Gastrocnemius medialis (tissue), 4 donors: ENCODE results near the gene PACS1. TPM values are rescaled to one million over a fixed set of nuclear protein-coding genes. Genes with fewer than 3 reads are reported as not detected.

ENCODE experiments used
- ATAC-seq, 2 donors: fragments of 150-250 bp; one replicate each; pipeline ENCODE4 v1.9.1; 2016
- DNase-seq, 2 donors: peaks; one replicate each; pipeline ENCODE4 v3.0.0-alpha.2; 2019
- H3K27ac ChIP-seq, 4 donors: fragments of 200-600 bp; sonication (generic); 1 replicate in 1 of 4; 2 replicates in 3 of 4; pipeline ENCODE4 v1.5.1; 2016 to 2018; ENCODE audit warnings: mild to moderate bottlenecking in 2 of 4, moderate library complexity in 1 of 4
- H3K27me3 ChIP-seq, 3 donors: fragments of 200-600 bp; sonication (generic) in 2 of 3; 1 replicate in 1 of 3; 2 replicates in 2 of 3; pipeline versions ENCODE4 v1.5.1 to v1.6.0; 2016 to 2019; ENCODE audit warnings: mild to moderate bottlenecking in 1 of 3, moderate library complexity in 1 of 3
- H3K36me3 ChIP-seq, 2 donors: fragments of 200-600 bp; sonication (generic) in 1 of 2; one replicate each; pipeline ENCODE4 v1.5.1; 2017 to 2018
- H3K4me1 ChIP-seq, 2 donors: fragments of 200-600 bp; sonication (generic) in 1 of 2; one replicate each; pipeline ENCODE4 v1.5.1; 2016 to 2017; ENCODE audit warnings: mild to moderate bottlenecking in 2 of 2
- H3K4me3 ChIP-seq, 4 donors: fragments of 200-600 bp; sonication (generic) in 3 of 4; 1 replicate in 1 of 4; 2 replicates in 3 of 4; pipeline ENCODE4 v1.5.1; 2016 to 2019; ENCODE audit warnings: mild to moderate bottlenecking in 2 of 4
- H3K9me3 ChIP-seq, 3 donors: fragments of 200-600 bp; sonication (generic) in 2 of 3; 1 replicate in 1 of 3; 2 replicates in 2 of 3; pipeline ENCODE4 v1.5.1; 2016 to 2019
- POLR2A ChIP-seq, 2 donors: fragments of 450-650 bp; IDR thresholded peaks; one replicate each; pipeline ENCODE4 v1.6.1; 2017; ENCODE audit warnings: antibody characterized with exemption in 2 of 2, mild to moderate bottlenecking in 2 of 2, moderate library complexity in 2 of 2
- in situ Hi-C, 4 donors: fragments of 200-750 bp; cut with MboI; loops; one replicate each; pipeline versions ENCODE4 v1.15.0 to v1.8.0; 2017; ENCODE audit warnings: low sequenced_read_pairs in 4 of 4
- intact Hi-C: fragments of 100-400 bp; cut with DNase I; formaldehyde crosslinking; loops from one replicate; pipeline ENCODE4 v1.15.1; 2023; ENCODE audit warnings: low total_unique reads
- total RNA-seq, 4 donors: library from RNA; depleted of rRNA; stranded (reverse); fragments of >200 nt; gene quantifications; one replicate each; pipeline versions ENCODE4 v1.1.0 to v1.2.3, GENCODE V29; 2016
- TF ChIP-seq, protein P1 (sequence below), 5 experiments: fragments of 450-650 bp in 3 of 5; fragments of 200-600 bp in 2 of 5; sonication (generic) in 2 of 5; IDR thresholded peaks in 4 of 5; conservative IDR thresholded peaks in 1 of 5; 1 replicate in 4 of 5; 2 replicates in 1 of 5; pipeline ENCODE4 v1.5.1; 2016 to 2019; ENCODE audit warnings: antibody characterized with exemption in 5 of 5, mild to moderate bottlenecking in 3 of 5, moderate library complexity in 3 of 5

Gene PACS1
- total RNA-seq, 4 donors from 2014 or later: 6.6 to 20.4 (median 16.9) TPM

DNA sequence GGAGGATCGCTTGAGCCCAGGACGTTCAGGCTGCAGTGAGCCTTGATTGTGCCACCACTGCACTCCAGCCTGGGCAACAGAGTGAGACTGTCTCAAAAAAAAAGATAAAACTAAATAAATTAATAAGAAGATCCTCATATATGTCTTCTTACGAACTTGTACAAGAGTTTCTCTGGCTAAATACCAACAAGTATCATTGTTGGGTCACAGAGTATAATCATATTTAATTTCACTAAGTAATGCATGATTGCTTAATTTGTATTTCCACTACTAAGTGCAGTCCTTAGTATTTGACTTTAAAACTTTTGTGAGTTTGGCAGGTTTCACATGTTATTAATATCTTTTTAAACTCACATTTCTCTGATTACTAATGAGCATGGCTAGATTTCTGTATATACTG lies 60.9 kb downstream of the PACS1 start:
- in situ Hi-C loops: no loop called here
- Histone ChIP-seq H3K4me1 (peaks cover 21 to 22% of the 10 kb centered on the region in 2 donors), H3K36me3 (no peaks in the 10 kb centered on the region), H3K27me3 (no peaks in the 10 kb centered on the region), H3K27ac (no peak overlapping the region), H3K4me3 (no peak overlapping the region), H3K9me3 (no peaks in the 10 kb centered on the region)
- intact Hi-C loops: no loop called here
- DNase-seq: no peak
- TF ChIP-seq, protein P1, sequence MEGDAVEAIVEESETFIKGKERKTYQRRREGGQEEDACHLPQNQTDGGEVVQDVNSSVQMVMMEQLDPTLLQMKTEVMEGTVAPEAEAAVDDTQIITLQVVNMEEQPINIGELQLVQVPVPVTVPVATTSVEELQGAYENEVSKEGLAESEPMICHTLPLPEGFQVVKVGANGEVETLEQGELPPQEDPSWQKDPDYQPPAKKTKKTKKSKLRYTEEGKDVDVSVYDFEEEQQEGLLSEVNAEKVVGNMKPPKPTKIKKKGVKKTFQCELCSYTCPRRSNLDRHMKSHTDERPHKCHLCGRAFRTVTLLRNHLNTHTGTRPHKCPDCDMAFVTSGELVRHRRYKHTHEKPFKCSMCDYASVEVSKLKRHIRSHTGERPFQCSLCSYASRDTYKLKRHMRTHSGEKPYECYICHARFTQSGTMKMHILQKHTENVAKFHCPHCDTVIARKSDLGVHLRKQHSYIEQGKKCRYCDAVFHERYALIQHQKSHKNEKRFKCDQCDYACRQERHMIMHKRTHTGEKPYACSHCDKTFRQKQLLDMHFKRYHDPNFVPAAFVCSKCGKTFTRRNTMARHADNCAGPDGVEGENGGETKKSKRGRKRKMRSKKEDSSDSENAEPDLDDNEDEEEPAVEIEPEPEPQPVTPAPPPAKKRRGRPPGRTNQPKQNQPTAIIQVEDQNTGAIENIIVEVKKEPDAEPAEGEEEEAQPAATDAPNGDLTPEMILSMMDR (IDR thresholded peaks at IDR 0.05 in 4 of 5, conservative IDR thresholded peaks at IDR 0.05 in 1 of 5): no peak
- no peak for TF ChIP-seq POLR2A (IDR thresholded peaks at IDR 0.05)
- ATAC-seq: no peak

DNA sequence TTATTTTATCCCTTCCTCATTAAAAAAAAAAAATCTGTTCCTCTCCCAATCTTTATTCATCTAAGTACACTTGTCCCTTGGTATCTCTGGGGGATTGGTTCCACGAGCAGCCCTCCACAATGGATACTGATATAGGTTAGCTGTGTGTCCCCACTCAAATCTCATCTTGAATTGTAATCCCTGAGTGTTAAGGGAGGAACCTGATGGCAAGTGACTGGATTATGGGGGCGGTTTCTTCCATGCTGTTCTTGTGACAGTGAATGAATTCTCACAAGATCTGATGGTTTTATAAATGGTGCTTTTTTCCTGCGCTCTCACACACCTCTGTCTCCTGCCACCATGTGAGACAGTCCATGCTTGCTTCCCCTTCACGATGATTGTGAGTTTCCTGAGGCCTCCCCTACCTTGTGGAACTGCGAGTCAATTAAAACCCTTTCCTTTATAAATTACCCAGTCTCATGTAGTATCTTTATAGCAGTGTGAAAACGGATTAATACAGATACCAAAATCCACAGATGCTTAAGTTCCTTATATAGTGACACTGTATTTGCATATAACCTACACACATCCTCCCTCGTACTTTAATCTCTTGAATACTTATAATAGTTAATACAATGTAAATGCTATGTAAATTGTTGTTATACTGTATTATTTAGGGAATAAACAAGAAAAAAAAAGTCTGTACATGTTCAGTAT lies 62.0 kb downstream of the PACS1 start:
- H3K27ac ChIP-seq: no peak overlapping the region
- TF ChIP-seq, protein P1 (IDR thresholded peaks at IDR 0.05 in 4 of 5, conservative IDR thresholded peaks at IDR 0.05 in 1 of 5): no peak
- TF ChIP-seq POLR2A (IDR thresholded peaks at IDR 0.05): no peak

DNA sequence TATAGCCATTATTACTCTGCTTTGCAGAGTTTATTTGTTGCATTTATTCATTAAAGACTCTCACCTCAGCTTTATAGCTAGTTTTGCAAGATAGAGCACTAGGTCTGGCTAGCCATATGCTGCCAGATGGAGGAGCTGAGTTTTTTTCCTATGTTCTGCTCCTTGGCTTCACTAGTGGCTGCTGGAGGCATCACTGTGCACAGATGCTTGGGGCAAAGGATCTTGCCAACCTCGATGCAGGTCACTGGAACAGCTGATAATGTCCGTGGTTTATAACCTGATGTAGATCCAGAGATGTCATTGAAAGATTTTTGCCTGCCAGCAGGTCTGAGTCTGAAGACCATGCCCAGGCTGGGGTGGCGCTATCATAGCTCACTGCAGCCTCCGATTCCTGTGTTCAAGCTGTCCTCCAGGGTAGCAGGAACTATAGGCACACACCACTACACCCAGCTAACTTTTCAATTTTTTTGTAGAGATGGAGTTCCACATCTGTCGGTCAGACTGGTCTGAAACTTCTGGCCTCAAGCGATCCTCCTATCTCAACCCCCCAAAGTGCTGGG lies 63.2 kb downstream of the PACS1 start:
- Histone ChIP-seq H3K27me3 (no peaks in the 10 kb centered on the region), H3K4me1 (peaks cover 3 to 7% of the 10 kb centered on the region in 2 donors), H3K36me3 (no peaks in the 10 kb centered on the region), H3K4me3 (no peak overlapping the region), H3K27ac (no peak overlapping the region), H3K9me3 (no peaks in the 10 kb centered on the region)
- TF ChIP-seq, protein P1 (IDR thresholded peaks at IDR 0.05 in 4 of 5, conservative IDR thresholded peaks at IDR 0.05 in 1 of 5): no peak
- no peak for TF ChIP-seq POLR2A (IDR thresholded peaks at IDR 0.05)
- ATAC-seq: no peak
- in situ Hi-C loops: no loop called here
- no peak for DNase-seq
- intact Hi-C loops: no loop called here

More for the DNA sequence above, 62.0 kb downstream of the PACS1 start:
- DNase-seq (no peak), ATAC-seq (no peak)
- Histone ChIP-seq H3K4me3 (no peak overlapping the region), H3K4me1 (peaks cover 10 to 12% of the 10 kb centered on the region in 2 donors), H3K36me3 (no peaks in the 10 kb centered on the region), H3K9me3 (no peaks in the 10 kb centered on the region), H3K27me3 (no peaks in the 10 kb centered on the region)
- in situ Hi-C loops (no loop called here), intact Hi-C loops (no loop called here)

DNA sequence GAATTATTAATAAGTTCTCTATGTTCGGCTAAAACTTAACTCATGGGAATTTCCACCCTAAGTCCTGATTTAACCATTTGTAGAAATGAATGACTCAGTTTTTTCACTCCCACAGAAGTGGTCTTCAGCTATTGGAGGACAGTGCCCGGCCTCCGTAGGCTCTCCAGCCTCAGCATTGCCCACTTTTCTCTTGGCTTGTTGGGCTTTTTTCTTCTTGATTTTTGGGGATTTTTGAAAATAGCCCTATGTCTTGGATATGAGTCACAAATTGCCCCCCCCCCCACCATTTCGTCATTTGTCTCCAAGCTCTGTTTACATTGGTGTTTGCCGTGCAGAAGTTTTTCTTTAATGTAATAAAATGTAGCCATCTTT lies 66.7 kb downstream of the PACS1 start:
- Histone ChIP-seq H3K27ac (no peak overlapping the region), H3K27me3 (no peaks in the 10 kb centered on the region), H3K36me3 (no peaks in the 10 kb centered on the region), H3K9me3 (no peaks in the 10 kb centered on the region), H3K4me3 (no peak overlapping the region), H3K4me1 (peaks cover 0 to 3% of the 10 kb centered on the region in 2 donors)
- intact Hi-C loops: no loop called here
- in situ Hi-C loops: no loop called here
- ATAC-seq (no peak), DNase-seq (no peak)
- no peak for TF ChIP-seq POLR2A (IDR thresholded peaks at IDR 0.05)
- TF ChIP-seq, protein P1 (IDR thresholded peaks at IDR 0.05 in 4 of 5, conservative IDR thresholded peaks at IDR 0.05 in 1 of 5): no peak
